HG02642 (cell line): ENCODE results near the gene TPSD1.
"Not testable (repeated sequence)": the region's sequence is repeated elsewhere in the genome, so short reads cannot be mapped to it uniquely, and the experiment has no call there.

ENCODE experiments used
- ATAC-seq: cut with Tn5 transposase; IDR thresholded peaks from one replicate; pipeline ENCODE4 v1.9.1; 2021; ENCODE audit warnings: mild to moderate bottlenecking; ENCODE audit not compliant: unreplicated experiment, poor library complexity

The TPSD1 gene

DNA sequence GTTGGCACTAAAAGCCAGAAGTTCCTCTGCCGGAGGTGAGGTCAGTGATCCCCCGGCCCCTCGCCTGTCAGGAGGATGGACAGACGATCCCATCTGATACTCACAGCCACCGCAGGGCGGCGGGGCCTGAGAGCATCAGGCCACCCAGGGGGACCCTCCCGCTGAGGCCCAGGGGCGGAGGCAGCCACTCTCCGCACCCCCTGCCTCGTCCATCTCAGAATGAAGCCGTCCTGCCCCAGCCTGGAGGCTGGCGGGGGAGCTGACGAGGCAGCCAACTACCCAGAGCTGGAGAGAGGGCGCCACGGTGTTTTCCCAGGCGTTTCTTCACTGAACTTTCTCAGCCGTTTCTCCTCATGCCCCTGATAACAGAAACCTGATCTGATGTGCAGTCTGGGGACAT lies 22.6 kb downstream of the TPSD1 start:
- ATAC-seq, result no peak

DNA sequence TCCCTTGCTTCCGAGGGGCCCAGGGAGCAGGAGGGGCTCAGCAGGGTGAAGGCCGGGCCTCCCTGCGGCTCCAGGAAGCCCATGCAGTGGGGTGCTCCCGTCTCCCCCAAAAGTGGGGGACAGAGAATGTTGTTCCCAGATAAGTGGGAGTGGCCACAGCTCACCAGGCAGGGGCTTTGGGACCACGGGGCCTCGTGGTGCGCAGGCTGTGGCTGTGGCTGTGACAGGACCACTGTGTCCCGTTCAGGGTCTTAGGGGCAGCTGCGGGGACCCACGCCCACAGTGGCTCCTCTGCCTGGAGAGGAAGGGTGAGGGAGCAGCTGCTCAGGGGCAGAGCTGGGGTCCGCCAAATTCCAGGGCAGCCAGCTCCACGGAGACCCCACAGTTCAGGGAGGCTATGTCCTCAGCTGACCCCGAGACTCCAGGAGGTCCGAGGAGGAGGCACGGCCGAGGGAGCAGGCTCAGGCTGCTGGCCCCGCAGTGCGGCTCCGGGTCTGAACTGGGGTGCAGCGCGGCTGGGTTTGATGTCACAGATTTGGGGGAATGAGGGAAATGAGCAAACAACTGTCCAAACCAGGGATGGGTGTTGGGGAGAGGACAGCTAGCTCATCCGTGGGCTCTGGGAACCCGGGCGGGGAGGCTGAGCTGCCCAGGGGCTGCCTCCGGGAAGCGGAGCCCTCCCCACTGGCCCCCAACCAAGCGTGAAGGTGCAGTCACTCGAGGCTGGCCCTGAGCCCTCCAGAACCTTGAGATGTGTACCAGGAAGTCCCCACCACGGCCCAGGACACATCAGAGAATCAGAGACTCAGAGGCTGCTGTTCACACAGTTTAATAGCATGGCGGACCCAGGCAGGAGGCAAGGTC lies 23.4 kb downstream of the TPSD1 start:
- no peak for ATAC-seq

DNA sequence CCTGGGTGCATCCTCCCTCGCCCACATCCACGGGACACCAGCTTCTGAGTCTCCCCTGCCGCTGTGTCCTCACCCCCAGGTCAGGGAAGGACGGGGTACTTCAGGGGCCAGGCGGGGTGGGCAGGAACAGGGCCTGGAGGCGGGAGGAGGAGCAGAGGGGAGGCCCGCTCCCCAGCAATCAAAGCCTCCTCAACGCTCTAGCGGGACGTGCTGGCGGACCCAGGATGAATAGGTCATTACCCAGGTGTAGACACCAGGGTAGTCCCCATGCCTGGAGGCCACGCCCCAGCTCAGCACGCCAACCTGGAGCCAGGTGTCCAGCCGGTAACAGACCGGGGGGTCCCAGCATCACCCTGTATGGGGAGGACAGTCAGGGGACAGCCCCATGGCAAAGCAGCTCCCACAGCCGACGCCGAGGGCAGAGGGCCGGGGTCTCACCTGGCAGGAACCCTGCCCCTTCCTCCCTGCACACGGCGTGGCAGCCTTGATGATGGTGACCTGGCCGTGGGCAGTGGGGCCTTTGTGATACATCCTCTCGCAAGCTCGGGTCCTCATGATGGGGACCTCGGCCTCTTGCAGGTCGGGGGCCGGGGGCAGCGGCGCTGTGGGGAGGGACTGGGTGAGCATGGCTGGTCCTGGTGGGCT lies 24.2 kb downstream of the TPSD1 start:
- no peak for ATAC-seq

DNA sequence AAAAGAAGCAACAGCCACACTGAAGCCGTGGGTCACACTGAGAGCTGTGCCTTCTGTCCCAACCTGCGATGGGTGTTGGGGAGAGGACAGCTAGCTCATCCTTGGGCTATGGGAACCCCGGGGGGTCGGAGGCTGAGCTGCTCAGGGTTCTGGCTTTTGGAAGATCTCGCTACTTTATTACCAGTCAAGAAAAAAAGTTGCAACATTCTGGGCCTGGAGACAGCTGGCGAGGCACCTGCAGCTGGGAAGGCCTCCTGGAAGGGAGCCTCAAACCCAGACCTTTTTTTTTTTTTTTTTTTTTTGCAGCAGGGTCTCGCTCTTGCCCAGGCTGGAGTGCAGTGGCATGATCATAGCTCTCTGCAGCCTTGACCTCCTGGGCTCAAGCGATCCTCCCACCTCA lies 24.9 kb downstream of the TPSD1 start:
- ATAC-seq, result no peak

DNA sequence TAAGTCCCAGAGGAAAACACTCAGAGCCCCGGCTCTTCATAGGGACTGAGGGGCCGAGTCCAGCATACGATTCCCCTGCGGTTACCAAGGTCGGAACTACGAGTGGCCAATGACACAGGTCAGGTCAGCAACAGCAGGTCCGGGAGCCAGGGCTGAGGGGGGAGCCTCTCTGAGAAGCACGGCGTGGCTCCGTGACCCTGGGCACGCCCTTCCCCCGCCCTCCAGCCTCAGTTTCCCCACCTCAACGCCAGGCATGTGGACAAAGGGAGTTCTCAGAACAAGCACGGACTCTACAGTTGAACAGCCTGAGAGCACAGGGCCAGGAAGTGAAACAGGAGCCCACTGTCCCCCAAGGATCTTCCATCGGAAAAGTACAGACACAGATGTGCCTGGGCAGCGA lies 25.6 kb downstream of the TPSD1 start:
- ATAC-seq, result no peak

DNA sequence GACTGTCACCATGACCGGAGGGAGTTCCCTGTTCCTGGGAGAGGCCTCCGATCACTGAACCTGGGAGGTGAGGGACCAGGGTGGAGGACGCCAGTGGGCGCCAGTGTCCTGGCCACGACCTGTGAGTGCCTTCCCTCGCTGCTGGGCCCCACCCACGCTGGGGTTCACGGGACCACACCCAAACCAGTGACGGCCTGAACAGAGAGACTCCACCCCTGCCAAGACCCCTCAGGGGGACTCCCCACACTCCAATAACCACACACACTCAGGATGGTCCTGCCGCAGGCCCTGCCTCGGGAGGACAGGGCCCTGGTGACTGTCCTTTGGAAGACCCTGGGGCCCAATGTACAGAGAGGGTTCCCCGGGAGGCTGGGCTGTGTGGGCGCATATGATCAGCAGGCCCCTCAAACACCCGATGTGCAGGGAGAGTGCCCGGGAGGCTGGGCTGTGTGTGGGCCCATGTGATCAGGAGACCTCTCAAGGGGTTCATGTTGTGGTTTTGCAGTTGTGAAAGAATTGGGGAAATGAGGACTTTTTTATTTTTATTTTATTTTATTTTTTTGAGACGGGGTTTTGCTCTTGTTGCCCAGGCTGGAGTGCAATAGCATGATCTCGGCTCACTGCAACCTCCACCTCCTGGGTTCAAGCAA lies 26.6 kb downstream of the TPSD1 start:
- no peak for ATAC-seq

DNA sequence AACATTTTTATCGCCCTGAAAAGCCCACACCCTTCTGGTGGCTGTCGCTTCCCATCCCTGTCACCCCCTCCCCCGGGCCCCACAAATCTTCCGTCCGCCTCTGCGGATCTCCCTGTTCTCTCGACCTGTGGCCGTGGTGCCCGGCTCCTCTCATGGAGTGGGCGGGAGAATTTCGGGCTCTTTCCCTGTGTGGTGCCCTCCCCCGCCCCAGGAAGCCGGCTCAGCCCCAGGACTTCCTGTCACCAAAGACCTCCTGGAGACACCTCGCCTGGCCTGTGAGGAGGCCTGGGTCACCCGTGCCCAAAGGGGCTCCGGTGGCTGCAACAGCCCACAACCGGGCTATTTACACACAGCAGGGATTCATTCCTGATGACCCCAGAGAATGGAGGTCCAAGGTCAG lies 27.4 kb downstream of the TPSD1 start:
- no peak for ATAC-seq

DNA sequence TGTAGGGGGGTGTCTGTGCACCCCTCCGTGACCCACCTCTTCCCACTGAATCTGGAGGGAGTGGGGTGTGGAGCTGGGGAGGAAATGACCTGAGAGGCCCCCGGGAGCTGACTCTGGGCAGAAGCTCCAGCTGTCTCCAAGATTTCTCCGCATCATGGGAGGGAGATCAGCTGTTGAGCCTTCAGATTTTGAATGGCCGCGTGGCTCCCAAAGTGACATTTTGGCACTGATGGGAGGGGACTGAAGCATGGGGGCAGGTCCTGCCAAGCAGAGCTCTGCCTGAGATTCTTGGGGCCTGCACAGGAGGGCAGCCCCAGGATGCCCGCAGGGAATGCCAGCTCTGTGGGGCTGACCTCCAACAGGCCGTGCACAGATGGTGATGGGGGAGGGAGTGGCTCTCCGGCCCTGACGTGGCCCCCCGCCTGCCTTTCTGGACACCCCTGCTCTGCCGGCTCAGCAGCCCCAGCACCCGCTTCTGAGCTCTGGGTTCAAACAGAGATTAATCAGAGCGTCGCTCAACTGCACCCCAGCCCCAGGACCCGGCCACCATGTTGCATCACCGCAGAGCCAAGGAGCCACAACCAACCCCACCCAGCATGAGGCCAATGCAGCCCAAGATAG lies 28.2 kb downstream of the TPSD1 start:
- no peak for ATAC-seq

DNA sequence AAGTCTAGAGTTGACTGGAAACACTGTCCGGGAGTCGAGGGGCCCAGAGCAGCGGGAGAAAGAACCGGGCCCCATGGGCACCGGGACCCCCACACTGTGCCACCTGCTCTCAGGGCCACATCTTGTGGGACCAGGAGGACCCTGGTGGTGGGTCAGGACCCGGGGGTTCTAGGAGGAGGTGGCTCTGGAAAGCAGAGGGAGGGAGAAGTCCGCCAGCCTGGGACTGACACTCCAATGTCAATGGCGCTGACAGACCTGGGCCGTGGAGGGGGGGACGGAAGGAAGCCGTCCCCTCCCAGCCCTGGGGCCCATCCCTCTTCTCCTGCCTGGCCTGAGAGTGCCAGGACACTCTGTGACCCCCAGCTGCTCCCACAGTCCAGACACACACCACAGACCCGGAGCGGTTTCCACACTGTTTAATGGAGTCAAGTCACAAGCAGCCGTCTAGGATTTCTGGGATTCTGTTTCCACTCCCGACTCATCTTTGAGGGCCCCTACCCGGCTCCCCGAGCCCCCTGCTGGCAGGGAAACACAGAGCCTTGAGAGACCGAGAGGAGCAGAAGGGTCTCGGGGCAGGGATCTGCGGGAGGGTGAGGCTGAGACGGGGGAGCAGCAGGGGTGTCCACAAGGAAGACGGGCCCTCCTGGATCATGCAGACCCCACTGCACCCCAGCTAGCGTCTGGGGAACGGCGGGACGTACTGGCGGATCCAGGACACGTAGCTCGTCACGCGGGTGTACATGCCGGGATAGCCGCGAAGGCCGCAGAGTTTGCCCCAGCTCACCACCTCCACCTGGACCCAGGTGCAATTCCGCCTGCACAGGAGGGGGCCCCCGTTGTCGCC lies 30.0 kb downstream of the TPSD1 start:
- ATAC-seq, result no peak

DNA sequence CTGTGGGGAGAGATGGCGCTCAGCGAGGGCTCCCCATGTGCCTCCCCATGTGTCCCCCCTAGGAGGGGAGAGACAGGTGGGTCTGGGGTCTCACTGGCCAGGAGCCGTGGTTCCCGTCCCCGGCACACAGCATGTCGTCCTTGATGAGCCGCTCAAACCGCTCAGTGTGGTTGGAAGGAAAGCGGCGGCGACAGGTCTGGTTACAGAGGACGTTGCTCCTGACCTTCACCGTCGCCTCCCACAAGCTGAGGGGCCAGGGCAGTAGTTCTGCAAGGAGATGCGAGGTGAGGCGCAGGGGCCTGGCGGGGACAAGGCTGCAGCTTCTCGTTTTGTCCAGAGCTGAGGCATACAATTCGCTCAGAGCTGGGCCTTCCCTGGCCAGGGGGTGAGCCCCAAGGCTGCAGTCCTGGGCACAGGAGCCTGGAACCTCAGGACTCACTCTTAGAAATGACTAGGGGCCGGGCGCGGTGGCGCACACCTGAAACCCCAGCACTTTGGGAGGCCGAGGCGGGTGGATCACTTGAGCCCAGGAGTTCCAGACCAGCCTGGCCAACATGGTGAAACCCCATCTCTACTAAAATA lies 30.7 kb downstream of the TPSD1 start:
- no peak for ATAC-seq

DNA sequence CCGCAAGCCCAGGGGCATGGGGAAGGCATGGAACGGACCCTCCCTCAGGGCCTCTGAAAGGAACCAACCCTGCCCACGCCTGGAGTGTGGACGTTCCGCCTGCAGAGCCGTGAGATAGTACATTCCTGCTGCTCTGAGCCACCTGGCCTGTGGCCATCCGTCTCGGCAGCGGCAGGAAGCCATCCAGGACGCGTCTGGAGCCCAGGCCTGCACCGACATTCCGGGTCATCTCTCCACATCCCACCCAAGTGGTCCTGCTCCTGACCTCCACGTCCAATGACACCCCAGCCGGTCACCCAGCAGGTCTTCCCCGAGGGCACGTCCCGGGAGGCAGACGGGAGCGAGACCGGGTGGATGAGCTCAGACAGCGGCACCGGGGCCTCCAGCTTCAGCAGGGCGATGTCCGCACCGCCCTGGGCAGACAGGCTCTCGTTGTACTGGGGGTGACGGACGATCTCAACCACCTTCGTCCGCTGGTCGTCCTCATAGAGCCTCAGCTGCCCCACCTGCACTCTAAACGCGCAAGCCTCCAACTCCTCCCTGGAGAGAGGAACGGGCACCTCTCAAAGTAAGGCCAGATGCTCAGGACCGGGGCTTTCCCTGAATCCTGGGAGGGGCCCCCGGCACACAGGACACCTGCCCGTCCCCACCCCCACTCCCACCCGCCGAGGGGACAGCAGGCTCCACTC lies 32.3 kb downstream of the TPSD1 start:
- no peak for ATAC-seq

DNA sequence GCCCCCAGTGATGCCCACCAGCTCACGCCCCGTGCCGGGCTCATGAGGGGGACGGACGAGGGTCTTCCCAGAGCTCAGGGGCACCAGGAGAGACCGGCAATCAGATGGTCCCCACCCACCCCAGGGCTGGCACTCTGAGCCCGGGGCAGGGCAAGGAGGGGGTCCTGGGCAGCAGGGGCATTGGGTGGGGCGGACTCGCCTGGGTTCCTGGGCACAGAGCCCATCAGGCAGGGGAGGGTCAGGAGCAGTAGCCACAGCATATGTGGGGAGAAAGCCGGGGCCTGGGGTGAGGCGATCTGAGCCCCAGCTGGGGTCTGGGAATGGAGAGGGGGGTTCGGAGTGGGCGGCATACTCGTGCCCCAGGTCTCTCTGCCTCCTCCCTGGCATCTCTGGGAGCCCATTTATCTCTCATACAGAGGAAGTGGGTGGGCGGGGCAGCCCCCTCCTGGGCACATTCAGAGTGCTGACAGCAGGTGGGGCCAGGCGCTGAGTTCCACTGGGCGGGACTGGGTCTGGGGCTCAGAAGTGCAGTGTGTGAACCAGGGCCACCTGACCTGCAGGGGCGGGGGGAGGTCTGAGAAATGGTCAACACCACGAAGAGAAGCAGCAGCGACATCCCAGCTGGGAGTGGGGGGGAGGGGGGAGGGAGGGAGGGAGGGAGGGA lies 33.1 kb downstream of the TPSD1 start:
- ATAC-seq, result no peak

DNA sequence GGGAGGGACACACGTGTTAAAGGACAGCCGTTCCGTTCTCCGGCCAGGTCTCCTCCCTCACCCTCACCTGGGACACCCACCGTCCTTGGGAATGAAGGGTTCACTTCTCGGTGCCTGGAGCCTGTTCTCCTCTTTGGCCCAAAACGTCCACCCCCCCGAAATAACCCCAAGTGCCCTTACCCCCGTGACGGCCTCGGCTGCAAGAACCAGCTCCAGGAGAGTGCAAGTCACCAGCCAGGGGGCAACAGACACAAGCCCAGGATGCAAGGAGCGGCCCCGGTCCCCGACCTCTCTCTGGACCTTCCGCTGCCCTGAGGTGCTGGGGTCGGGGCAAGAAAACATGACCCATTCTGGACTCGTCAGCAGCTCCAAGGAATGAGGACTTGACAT lies 33.6 kb downstream of the TPSD1 start:
- ATAC-seq, result no peak

DNA sequence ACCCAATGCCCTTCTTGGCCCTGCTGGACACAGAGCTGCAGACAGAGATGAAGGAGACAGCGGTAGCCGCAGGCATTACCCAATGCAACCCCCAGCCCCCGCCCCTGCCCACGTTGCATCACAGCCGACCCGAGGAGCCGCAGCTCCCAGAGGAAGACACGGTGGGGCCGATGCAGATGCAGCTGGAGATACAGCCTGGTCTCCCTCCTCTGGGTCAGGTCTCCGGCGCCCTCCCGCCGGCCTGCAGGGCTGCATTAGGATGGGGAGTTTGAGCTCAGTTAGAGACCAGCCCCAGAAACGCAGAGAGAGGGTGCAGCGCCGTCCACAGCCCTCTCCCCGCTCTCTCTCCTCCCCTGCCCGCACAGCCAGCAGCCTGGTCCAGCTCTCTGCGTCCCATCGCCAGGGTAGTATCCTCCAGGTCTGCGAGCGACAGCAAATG lies 34.2 kb downstream of the TPSD1 start:
- ATAC-seq, result no peak

DNA sequence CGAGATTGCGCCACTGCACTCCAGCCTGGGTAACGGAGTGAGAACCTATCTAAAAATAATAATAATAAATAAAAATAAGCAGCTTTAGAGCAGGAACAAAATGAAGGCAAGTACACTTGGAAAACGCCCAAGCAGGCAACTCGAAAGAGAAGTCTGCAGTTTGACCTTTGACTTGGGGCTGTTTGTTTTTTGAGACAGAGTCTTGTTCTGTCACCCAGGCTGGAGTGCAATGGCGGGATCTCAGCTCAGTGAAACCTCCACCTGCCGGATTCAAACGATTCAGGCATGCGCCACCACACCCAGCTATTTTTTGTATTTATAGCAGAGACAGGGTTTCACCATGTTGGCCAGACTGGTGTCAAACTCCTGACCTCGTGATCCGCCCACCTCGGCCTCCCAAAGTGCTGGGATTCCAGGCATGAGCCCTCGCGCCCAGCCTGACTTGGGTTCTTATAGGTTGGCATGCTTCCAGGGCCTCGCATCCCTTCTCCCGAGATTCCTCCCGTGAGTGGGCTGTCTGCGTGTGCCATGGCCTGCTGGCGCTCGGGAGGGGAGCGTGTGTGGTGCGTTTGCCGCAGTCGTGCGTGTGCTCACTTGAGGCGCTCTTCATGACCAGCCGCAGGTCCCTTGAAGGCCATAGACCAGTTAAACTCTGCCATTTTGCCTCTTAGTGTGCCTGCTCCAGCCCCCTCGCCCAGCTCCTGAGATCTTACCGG lies 35.1 kb downstream of the TPSD1 start:
- no peak for ATAC-seq

DNA sequence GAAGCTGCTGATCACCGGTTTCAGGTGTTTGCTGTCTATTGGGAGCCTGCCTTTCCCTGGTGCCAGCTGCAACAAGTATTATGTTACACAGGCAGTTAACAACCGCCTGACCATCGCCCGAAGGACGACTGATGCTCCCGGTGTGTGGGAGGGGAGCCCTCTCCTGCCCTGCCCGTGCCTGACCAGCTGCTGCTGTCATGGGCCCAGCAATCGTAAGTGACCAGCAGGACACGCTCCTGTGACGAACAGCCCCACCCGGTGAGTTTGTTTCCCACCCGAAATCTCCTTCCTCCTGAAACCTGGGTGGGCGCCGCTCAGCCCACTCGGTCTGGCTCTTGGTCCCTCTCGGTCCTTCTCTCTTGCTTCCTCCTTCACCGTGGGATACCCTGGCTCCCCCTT lies 35.7 kb downstream of the TPSD1 start:
- ATAC-seq, result no peak

DNA sequence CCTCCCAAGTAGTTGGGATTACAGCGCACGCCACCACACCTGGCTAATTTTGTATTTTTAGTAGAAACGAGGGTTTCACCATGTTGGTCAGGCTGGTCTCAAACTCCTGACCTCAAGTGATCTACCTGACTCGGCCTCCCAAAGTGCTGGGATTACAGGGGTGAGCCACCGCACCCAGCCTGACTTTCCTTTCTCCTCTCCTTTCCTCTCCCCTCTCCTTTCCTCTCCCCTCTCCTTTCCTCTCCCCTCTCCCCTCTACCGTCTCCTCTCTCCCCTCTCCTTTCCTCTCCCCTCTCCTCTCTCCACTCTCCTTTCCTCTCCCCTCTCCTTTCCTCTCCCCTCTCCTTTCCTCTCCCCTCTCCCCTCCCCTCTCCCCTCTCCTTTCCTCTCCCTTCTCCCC lies 36.3 kb downstream of the TPSD1 start:
- not testable (repeated sequence) for ATAC-seq

DNA sequence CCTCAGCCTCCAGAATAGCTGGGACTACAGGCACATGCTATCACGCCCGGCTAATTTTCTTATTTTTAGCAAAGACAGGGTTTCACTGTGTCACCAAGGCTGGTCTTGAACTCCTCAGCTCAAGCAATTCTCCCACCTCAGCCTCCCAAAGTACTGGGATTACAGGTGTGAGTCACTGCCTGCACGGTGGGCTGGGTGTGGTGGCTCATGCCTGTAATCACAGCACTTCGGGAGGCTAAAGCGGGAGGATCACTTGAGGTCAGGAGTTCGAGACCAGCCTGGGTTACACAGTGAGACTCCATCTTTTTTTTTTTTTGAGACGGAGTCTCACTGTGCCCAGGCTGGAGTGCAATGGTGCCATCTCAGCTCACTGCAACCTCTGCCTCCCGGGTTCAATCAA lies 36.9 kb downstream of the TPSD1 start:
- not testable (repeated sequence) for ATAC-seq
